HG03432 (cell line): Measurements from ENCODE around the gene TOM1L2.
"Not testable (repeated sequence)": the region's sequence is repeated elsewhere in the genome, so short reads cannot be mapped to it uniquely, and the experiment has no call there.

ENCODE experiments used
- ATAC-seq: cut with Tn5 transposase; IDR thresholded peaks from one replicate; pipeline ENCODE4 v1.9.1; 2021; ENCODE audit warnings: mild to moderate bottlenecking, moderate library complexity; ENCODE audit not compliant: unreplicated experiment

The TOM1L2 gene

GRCh38 chr17:17995887-17996286, 23.7 kb upstream of the TOM1L2 start:
- ATAC-seq: not testable (repeated sequence)

GRCh38 chr17:17994271-17995069, 22.3 kb upstream of the TOM1L2 start:
- no peak for ATAC-seq

- no peak for ATAC-seq
Measured at GRCh38 chr17:17993852-17994251, 21.7 kb upstream of the TOM1L2 start.

GRCh38 chr17:17993366-17993765, 21.2 kb upstream of the TOM1L2 start:
- ATAC-seq: no peak

- ATAC-seq: no peak
Measured at GRCh38 chr17:17990282-17990681, 18.1 kb upstream of the TOM1L2 start.

GRCh38 chr17:17989618-17990017, 17.4 kb upstream of the TOM1L2 start:
- no peak for ATAC-seq

- ATAC-seq: no peak
Measured at GRCh38 chr17:17989081-17989480, 16.9 kb upstream of the TOM1L2 start.

- no peak for ATAC-seq
Measured at GRCh38 chr17:17988427-17988945, 16.3 kb upstream of the TOM1L2 start.

- no peak for ATAC-seq
Measured at GRCh38 chr17:17987901-17988300, 15.7 kb upstream of the TOM1L2 start.

- no peak for ATAC-seq
Measured at GRCh38 chr17:17987187-17987896, 15.1 kb upstream of the TOM1L2 start.

- ATAC-seq: no peak
Measured at GRCh38 chr17:17985555-17985954, 13.4 kb upstream of the TOM1L2 start.

- ATAC-seq: no peak
Measured at GRCh38 chr17:17985153-17985552, 13.0 kb upstream of the TOM1L2 start.

GRCh38 chr17:17983776-17984175, 11.6 kb upstream of the TOM1L2 start:
- ATAC-seq: no peak

GRCh38 chr17:17983376-17983775, 11.2 kb upstream of the TOM1L2 start:
- ATAC-seq: no peak

- ATAC-seq: no peak
Measured at GRCh38 chr17:17982801-17983200, 10.6 kb upstream of the TOM1L2 start.

- no peak for ATAC-seq
Measured at GRCh38 chr17:17981330-17981729, 9.1 kb upstream of the TOM1L2 start.

- no peak for ATAC-seq
Measured at GRCh38 chr17:17979778-17980177, 7.6 kb upstream of the TOM1L2 start.

- ATAC-seq: no peak
Measured at GRCh38 chr17:17978481-17979424, 6.6 kb upstream of the TOM1L2 start.

GRCh38 chr17:17976931-17977570, 4.9 kb upstream of the TOM1L2 start:
- no peak for ATAC-seq

GRCh38 chr17:17975436-17975835, 3.2 kb upstream of the TOM1L2 start:
- ATAC-seq: no peak

- ATAC-seq: no peak
Measured at GRCh38 chr17:17972952-17973254, 703 bp upstream of the TOM1L2 start.
